SK-N-SH (cell line): ENCODE measurements around the gene SYT7. TPM values are rescaled to one million over a fixed set of nuclear protein-coding genes. Genes with fewer than 3 reads are reported as not detected.

ENCODE experiments used
- CTCF ChIA-PET: fragments of 300-600, 350-600 bp; formaldehyde crosslinking; extraction: SDS; loops from one replicate; lab custom pipeline; 2021; lab: Yijun Ruan, JAX
- POLR2A ChIA-PET: fragments of 350-600 bp; sonication (Branson Sonifier 250); formaldehyde crosslinking; extraction: SDS; loops from one replicate; lab custom pipeline; 2020; ENCODE audit warnings: antibody characterized with exemption, inconsistent platforms; lab: Yijun Ruan, JAX
- DNase-seq: peaks from one replicate; pipeline ENCODE4 v3.0.0; 2012
- H2AFZ ChIP-seq: fragments of 200-600 bp; sonication (generic); 2 replicates; pipeline ENCODE4 v1.8.1; 2016; ENCODE audit warnings: antibody characterized with exemption, mild to moderate bottlenecking, low read depth
- H3F3A ChIP-seq: fragments of 200-600 bp; sonication (generic); replicated peaks from 2 replicates; pipeline ENCODE3; 2016; ENCODE audit warnings: antibody characterized with exemption, mild to moderate bottlenecking; ENCODE audit not compliant: insufficient read depth
- H3K27ac ChIP-seq, 2 experiments: fragments of 200-500 bp in 1 of 2; fragments of 200-600 bp in 1 of 2; sonication (Bioruptor generic) in 1 of 2; sonication (generic), shearing (Covaris generic) in 1 of 2; 2 replicates each; pipeline versions ENCODE4 v1.5.1 to v1.6.1; 2014 to 2016; ENCODE audit warnings: low read depth in 2 of 2, inconsistent platforms in 1 of 2, low read length in 1 of 2, mild to moderate bottlenecking in 1 of 2, mixed read lengths in 1 of 2
- H3K27me3 ChIP-seq: fragments of 200-600 bp; sonication (generic), shearing (Covaris generic); 2 replicates; pipeline ENCODE4 v1.6.1; 2016; ENCODE audit warnings: mixed run types; ENCODE audit not compliant: insufficient read depth
- H3K36me3 ChIP-seq, 2 experiments: fragments of 200-500 bp in 1 of 2; fragments of 200-600 bp in 1 of 2; sonication (Bioruptor generic) in 1 of 2; sonication (generic) in 1 of 2; replicated peaks in 1 of 2; 2 replicates each; pipeline versions ENCODE3 to v1.5.1; 2014 to 2016; ENCODE audit warnings: low read length in 1 of 2, mild to moderate bottlenecking in 1 of 2; ENCODE audit not compliant: insufficient read depth in 2 of 2, control insufficient read depth in 1 of 2
- H3K4me1 ChIP-seq, 2 experiments: fragments of 200-500 bp in 1 of 2; fragments of 200-600 bp in 1 of 2; sonication (Bioruptor generic) in 1 of 2; sonication (generic), shearing (Covaris generic) in 1 of 2; 2 replicates each; pipeline versions ENCODE4 v1.5.1 to v1.6.1; 2014 to 2016; ENCODE audit warnings: low read depth in 1 of 2, low read length in 1 of 2, mixed run types in 1 of 2; ENCODE audit not compliant: insufficient read depth in 2 of 2, control insufficient read depth in 1 of 2
- H3K4me2 ChIP-seq: fragments of 200-600 bp; sonication (generic), shearing (Covaris generic); 2 replicates; pipeline ENCODE4 v1.6.1; 2017; ENCODE audit warnings: mixed run types
- H3K4me3 ChIP-seq, 2 experiments: fragments of 200-500 bp in 1 of 2; fragments of 200-600 bp in 1 of 2; sonication (Bioruptor generic) in 1 of 2; sonication (generic), shearing (Covaris generic) in 1 of 2; 2 replicates each; pipeline versions ENCODE4 v1.5.1 to v1.8.1; 2014 to 2016; ENCODE audit warnings: low read depth in 2 of 2, inconsistent platforms in 1 of 2, low read length in 1 of 2, mild to moderate bottlenecking in 1 of 2, mixed read lengths in 1 of 2, moderate library complexity in 1 of 2
- H3K79me2 ChIP-seq: fragments of 200-600 bp; sonication (generic); 2 replicates; pipeline ENCODE4 v1.8.1; 2017; ENCODE audit warnings: mild to moderate bottlenecking; ENCODE audit not compliant: insufficient read depth
- H3K9ac ChIP-seq: fragments of 200-600 bp; sonication (generic); 2 replicates; pipeline ENCODE4 v1.6.1; 2017; ENCODE audit warnings: mixed run types
- H3K9me2 ChIP-seq: fragments of 200-600 bp; sonication (generic); 2 replicates; pipeline ENCODE4 v1.6.1; 2017; ENCODE audit warnings: mixed run types
- H3K9me3 ChIP-seq: fragments of 200-600 bp; sonication (generic); 2 replicates; pipeline ENCODE4 v1.6.1; 2017; ENCODE audit warnings: mixed run types, mild to moderate bottlenecking, moderate library complexity
- H4K20me1 ChIP-seq: fragments of 200-600 bp; sonication (generic); 2 replicates; pipeline ENCODE4 v1.6.1; 2017; ENCODE audit warnings: mild to moderate bottlenecking, mixed run types; ENCODE audit not compliant: insufficient read depth
- CHD2 ChIP-seq: fragments of 150-350 bp; IDR thresholded peaks from 2 replicates; pipeline ENCODE4 v1.6.1; 2018; ENCODE audit warnings: low read length; ENCODE audit not compliant: partially characterized antibody
- EP300 ChIP-seq, 2 experiments: IDR thresholded peaks; 2 replicates each; pipeline versions ENCODE4 v1.4.0 to v1.6.1; 2012; ENCODE audit warnings: borderline replicate concordance in 1 of 2, low read depth in 1 of 2, low read length in 1 of 2
- EZH2phosphoT487 ChIP-seq: fragments of 200-600 bp; sonication (generic); IDR thresholded peaks from 2 replicates; pipeline ENCODE4 v1.6.1; 2017; ENCODE audit warnings: low read depth, mixed run types, mild to moderate bottlenecking, antibody characterized with exemption, moderate library complexity, borderline replicate concordance
- FOXJ3 ChIP-seq: sonication (generic); formaldehyde crosslinking; IDR thresholded peaks from 2 replicates; pipeline ENCODE4 v1.5.1; 2020; ENCODE audit warnings: mild to moderate bottlenecking, missing genetic modification reagents
- FOXM1 ChIP-seq: IDR thresholded peaks from 2 replicates; pipeline ENCODE4 v1.4.0; 2012; ENCODE audit warnings: low read depth, mild to moderate bottlenecking
- MXI1 ChIP-seq: IDR thresholded peaks from 2 replicates; pipeline ENCODE4 v1.6.1; 2012; ENCODE audit warnings: mild to moderate bottlenecking, low read depth, low read length, improper control_type of control experiment
- NRF1 ChIP-seq: IDR thresholded peaks from 2 replicates; pipeline ENCODE4 v1.6.1; 2012; ENCODE audit warnings: low read depth, mild to moderate bottlenecking, low read length
- POLR2AphosphoS5 ChIP-seq: IDR thresholded peaks from 2 replicates; pipeline ENCODE4 v1.6.1; 2012; ENCODE audit warnings: low read depth, low read length
- RCOR1 ChIP-seq: fragments of 150-350 bp; IDR thresholded peaks from 2 replicates; pipeline ENCODE4 v1.6.1; 2017; ENCODE audit warnings: antibody characterized with exemption, low read length
- SMC3 ChIP-seq: IDR thresholded peaks from 2 replicates; pipeline ENCODE4 v1.6.1; 2012; ENCODE audit warnings: low read depth, low read length, improper control_type of control experiment
- TAF1 ChIP-seq: IDR thresholded peaks from 2 replicates; pipeline ENCODE4 v1.6.1; 2012; ENCODE audit warnings: low read depth, mild to moderate bottlenecking, low read length, moderate library complexity, borderline replicate concordance
- USF1 ChIP-seq: IDR thresholded peaks from 2 replicates; pipeline ENCODE4 v1.4.0; 2012; ENCODE audit warnings: low read depth, borderline replicate concordance
- USF2 ChIP-seq: fragments of 150-350 bp; IDR thresholded peaks from 2 replicates; pipeline ENCODE4 v1.6.1; 2017; ENCODE audit warnings: antibody characterized with exemption, low read length, low read depth, borderline replicate concordance
- YY1 ChIP-seq: IDR thresholded peaks from 2 replicates; pipeline ENCODE4 v1.4.0; 2012; ENCODE audit warnings: low read depth, mild to moderate bottlenecking
- WGBS: methylation state at CpG from one replicate; pipeline ENCODE4 v1.1.6; 2017; ENCODE audit warnings: low lambda C conversion rate; 5-methylcytosine and 5-hydroxymethylcytosine counted together
- polyA plus RNA-seq, 3 experiments: library from polyadenylated mRNA; depleted of rRNA; stranded (reverse); fragments of >200 nt; gene quantifications; 2 replicates each; pipeline ENCODE4 v1.2.3, GENCODE V29; 2012

Gene SYT7
- polyA plus RNA-seq, 1 of the 3 experiments (the other 2 are of a cell fraction): 1.1 TPM

- peak overlapping the region in 1 of 2 experiments; percentile 79; a peak in 2 of 4 replicates for H3K27ac ChIP-seq
- H3K36me3 ChIP-seq: no peaks in the 10 kb centered on the region
- no peaks in the 10 kb centered on the region for H3F3A ChIP-seq
- POLR2A ChIA-PET: no interaction called here
- H3K27me3 ChIP-seq: peaks cover 41% of the 10 kb centered on the region
- peak overlapping the region; percentile 60 for H3K4me2 ChIP-seq
- no peak overlapping the region for H3K9ac ChIP-seq
- H3K79me2 ChIP-seq: no peaks in the 10 kb centered on the region
- WGBS: 2% methylated on average over 12 of the region's 60 CpGs
- H3K9me3 ChIP-seq: no peaks in the 10 kb centered on the region
- TF ChIP-seq EZH2phosphoT487: 0 out of 2 replicates have a peak, but pooled peaks have one; percentile 28
- TF ChIP-seq USF2: no peak
- no peak for TF ChIP-seq USF1
- 0 out of 2 replicates have a peak, but pooled peaks have one; percentile 12 for TF ChIP-seq SMC3
- no peak for TF ChIP-seq FOXJ3 (CRISPR knock-in tag)
- no peak for TF ChIP-seq EP300 (IDR thresholded peaks at IDR 0.05; ENCODE audit: borderline replicate concordance in 1 of 2, low read depth in 1 of 2, low read length in 1 of 2)
- CTCF ChIA-PET: interaction anchor here (0.6 to 22.0 kb wide), 17 partner anchors 9 to 134 kb away, joined by 3 to 404 read pairs (median 7); partner anchors contain the start of gene LRRC10B
- peaks cover 0 to 54% of the 10 kb centered on the region in 2 experiments; a peak in 1 of 4 replicates for H3K4me1 ChIP-seq
- no peak for DNase-seq
- no peaks in the 10 kb centered on the region for H3K9me2 ChIP-seq
- no peaks in the 10 kb centered on the region for H4K20me1 ChIP-seq
- H3K4me3 ChIP-seq: peak overlapping the region in 1 of 2 experiments; percentile 57; a peak in 2 of 4 replicates
- H2AFZ ChIP-seq: no peak overlapping the region
These were observed 496 bp downstream of the SYT7 start for GRCh38 chr11:61580271-61580888.

GRCh38 chr11:61579676-61580270, 1.1 kb downstream of the SYT7 start:
- Histone ChIP-seq H3K27ac (peak overlapping the region in 1 of 2 experiments; percentile 79; a peak in 1 of 4 replicates), H3K27me3 (peaks cover 41% of the 10 kb centered on the region), H3K36me3 (no peaks in the 10 kb centered on the region), H3K9me2 (no peaks in the 10 kb centered on the region), H3K9ac (no peak overlapping the region), H3K79me2 (no peaks in the 10 kb centered on the region), H4K20me1 (no peaks in the 10 kb centered on the region), H3F3A (no peaks in the 10 kb centered on the region), H3K4me1 (peaks cover 0 to 59% of the 10 kb centered on the region in 2 experiments; a peak in 1 of 4 replicates), H3K4me3 (peak overlapping the region in 1 of 2 experiments; percentile 57; a peak in 2 of 4 replicates)
- POLR2A ChIA-PET: interaction anchor here (1.6 kb wide), 1 partner anchor 63 kb away, joined by 6 read pairs; no protein-coding TSS in a partner anchor
- no peak for DNase-seq
- TF ChIP-seq YY1: no peak
- TF ChIP-seq RCOR1: no peak
- no peak for TF ChIP-seq NRF1
- TF ChIP-seq FOXJ3 (CRISPR knock-in tag): no peak
- TF ChIP-seq POLR2AphosphoS5: no peak
- TF ChIP-seq CHD2: no peak
- no peak for TF ChIP-seq MXI1
- TF ChIP-seq FOXM1: no peak
- no peak for TF ChIP-seq TAF1
- TF ChIP-seq, all 33 proteins: peak for 0
- H3K9me3 ChIP-seq: no peaks in the 10 kb centered on the region
- no peak overlapping the region for H2AFZ ChIP-seq
- CTCF ChIA-PET: interaction anchor here (0.6 to 22.0 kb wide), 19 partner anchors 10 to 133 kb away, joined by 3 to 404 read pairs (median 7); partner anchors contain the start of gene LRRC10B
- peak overlapping the region; percentile 60; the same call in 1 of the 2 replicates for H3K4me2 ChIP-seq
- WGBS: 39% methylated on average over 9 of the region's 14 CpGs
